Measurements from ENCODE around the gene TRAPPC10. TPM values are rescaled to one million over a fixed set of nuclear protein-coding genes. Genes with fewer than 3 reads are reported as not detected.
A peak's percentile ranks its signal among the peaks of the same experiment; 100 is the strongest.

TRAPPC10 gene
- total and polyA plus RNA-seq, 4 donors: 7.7 to 43.5 (median 29.7) TPM

DNA sequence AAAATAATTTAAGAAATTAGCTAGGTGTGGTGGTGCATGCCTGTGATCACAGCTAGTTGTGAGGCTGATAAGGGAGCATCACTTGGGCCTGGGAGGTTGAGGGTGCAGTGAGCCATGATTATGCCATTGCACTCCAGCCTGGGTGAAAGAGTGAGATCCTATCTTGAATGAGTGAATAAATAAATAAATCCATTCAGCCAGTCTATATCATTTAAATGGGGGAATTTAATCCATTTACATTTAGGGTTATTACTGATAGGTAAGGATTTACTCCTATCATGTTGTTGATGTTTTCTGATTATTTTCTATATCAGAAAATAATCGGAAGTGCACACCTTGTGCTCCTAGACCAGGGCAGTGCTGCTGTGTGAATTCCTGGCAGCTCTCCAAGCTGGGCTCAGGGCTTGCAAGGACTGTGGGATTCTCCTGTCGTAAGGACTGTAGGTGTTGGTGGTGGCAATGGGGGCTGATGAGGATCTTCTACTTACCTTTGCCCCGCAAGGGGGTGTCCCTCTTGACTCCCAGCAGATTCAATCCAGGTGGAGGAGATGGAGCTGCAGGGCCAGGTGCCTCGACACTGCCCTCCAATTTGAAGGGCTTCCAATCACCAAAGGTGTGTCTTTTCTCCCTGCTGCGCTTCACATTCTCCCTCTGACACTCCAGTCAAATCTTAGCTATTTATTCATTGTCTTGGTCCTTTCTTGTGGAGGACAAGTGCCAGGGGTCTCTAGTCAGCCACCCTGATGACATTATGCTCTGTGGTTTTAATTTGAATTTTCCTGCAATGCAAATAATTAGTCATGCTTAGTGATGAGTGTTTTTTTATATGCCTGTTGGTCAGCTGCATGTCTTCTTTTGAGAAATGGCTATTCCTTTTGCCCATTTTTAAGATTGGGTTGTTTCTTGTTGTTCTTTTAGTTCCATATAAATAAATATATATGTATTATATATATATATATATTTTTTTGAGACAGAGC is 14.1 kb upstream of the TRAPPC10 start:
- TF ChIP-seq, protein P1, sequence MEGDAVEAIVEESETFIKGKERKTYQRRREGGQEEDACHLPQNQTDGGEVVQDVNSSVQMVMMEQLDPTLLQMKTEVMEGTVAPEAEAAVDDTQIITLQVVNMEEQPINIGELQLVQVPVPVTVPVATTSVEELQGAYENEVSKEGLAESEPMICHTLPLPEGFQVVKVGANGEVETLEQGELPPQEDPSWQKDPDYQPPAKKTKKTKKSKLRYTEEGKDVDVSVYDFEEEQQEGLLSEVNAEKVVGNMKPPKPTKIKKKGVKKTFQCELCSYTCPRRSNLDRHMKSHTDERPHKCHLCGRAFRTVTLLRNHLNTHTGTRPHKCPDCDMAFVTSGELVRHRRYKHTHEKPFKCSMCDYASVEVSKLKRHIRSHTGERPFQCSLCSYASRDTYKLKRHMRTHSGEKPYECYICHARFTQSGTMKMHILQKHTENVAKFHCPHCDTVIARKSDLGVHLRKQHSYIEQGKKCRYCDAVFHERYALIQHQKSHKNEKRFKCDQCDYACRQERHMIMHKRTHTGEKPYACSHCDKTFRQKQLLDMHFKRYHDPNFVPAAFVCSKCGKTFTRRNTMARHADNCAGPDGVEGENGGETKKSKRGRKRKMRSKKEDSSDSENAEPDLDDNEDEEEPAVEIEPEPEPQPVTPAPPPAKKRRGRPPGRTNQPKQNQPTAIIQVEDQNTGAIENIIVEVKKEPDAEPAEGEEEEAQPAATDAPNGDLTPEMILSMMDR (IDR thresholded peaks at IDR 0.05; ENCODE audit: control extremely low read depth, extremely low read depth): no peak
- H3K9me3 ChIP-seq (ENCODE audit: control insufficient read depth in 4 of 4, insufficient read depth in 3 of 4, low read length in 3 of 4): no peaks in the 10 kb centered on the region

DNA sequence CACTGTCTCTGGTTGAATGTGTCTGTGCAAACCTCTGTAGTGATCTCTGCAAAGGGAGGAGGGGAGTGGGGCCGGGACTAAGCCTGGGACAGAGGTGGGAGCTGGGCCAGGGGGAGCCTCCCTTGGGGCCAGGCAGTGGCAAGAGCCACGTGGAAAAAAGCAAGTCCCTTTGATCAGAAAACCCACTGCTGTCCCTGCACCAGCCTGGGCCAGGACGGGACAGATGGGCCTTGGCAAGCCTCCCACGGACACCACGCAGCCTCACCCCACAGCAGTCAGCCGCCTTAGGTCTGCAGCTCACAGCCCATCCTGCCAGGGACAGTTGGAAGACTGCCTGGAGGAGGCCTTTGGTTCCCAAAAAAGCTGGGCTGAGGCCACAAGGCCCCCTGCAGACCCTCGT is 11.7 kb upstream of the TRAPPC10 start:
- no peaks in the 10 kb centered on the region for H3K9me3 ChIP-seq (ENCODE audit: control insufficient read depth in 4 of 4, insufficient read depth in 3 of 4, low read length in 3 of 4)
- H3K9ac ChIP-seq (ENCODE audit: insufficient read depth in 1 of 2, low read length in 2 of 2): no peak overlapping the region
- TF ChIP-seq, protein P1 (IDR thresholded peaks at IDR 0.05; ENCODE audit: control extremely low read depth, extremely low read depth): no peak
- 61 to 72% methylated on average over 7 of the region's 7 CpGs for WGBS, 2 donors
- no peak overlapping the region for H3K4me3 ChIP-seq
- no peak for ATAC-seq (ENCODE audit: insufficient read depth, low FRiP score)
- no peaks in the 10 kb centered on the region for H3K36me3 ChIP-seq (ENCODE audit: control insufficient read depth in 4 of 4, insufficient read depth in 4 of 4, low read length in 4 of 4)
- H3K4me1 ChIP-seq (ENCODE audit: control insufficient read depth in 5 of 5, insufficient read depth in 5 of 5, low read length in 5 of 5): peaks cover 0 to 5% (median 0%) of the 10 kb centered on the region in 5 donors
- peak in 1 of 3 donors; percentile 12 for DNase-seq
- no peak overlapping the region for H3K27ac ChIP-seq (ENCODE audit: low read depth in 1 of 2, low read length in 1 of 2)
- no peaks in the 10 kb centered on the region for H3K27me3 ChIP-seq (ENCODE audit: control insufficient read depth in 3 of 3, insufficient read depth in 3 of 3, low read length in 2 of 3)

More for the DNA sequence above, 14.1 kb upstream of the TRAPPC10 start:
- H3K4me1 ChIP-seq (ENCODE audit: control insufficient read depth in 5 of 5, insufficient read depth in 5 of 5, low read length in 5 of 5): peaks cover 0 to 5% (median 0%) of the 10 kb centered on the region in 5 donors
- no peak overlapping the region for H3K4me3 ChIP-seq
- 87 to 89% methylated on average over 5 of the region's 5 CpGs for WGBS, 2 donors
- no peak overlapping the region for H3K9ac ChIP-seq (ENCODE audit: insufficient read depth in 1 of 2, low read length in 2 of 2)
- no peak for ATAC-seq (ENCODE audit: insufficient read depth, low FRiP score)
- no peak overlapping the region for H3K27ac ChIP-seq (ENCODE audit: low read depth in 1 of 2, low read length in 1 of 2)
- no peaks in the 10 kb centered on the region for H3K27me3 ChIP-seq (ENCODE audit: control insufficient read depth in 3 of 3, insufficient read depth in 3 of 3, low read length in 2 of 3)
- no peak for DNase-seq
- no peaks in the 10 kb centered on the region for H3K36me3 ChIP-seq (ENCODE audit: control insufficient read depth in 4 of 4, insufficient read depth in 4 of 4, low read length in 4 of 4)

DNA sequence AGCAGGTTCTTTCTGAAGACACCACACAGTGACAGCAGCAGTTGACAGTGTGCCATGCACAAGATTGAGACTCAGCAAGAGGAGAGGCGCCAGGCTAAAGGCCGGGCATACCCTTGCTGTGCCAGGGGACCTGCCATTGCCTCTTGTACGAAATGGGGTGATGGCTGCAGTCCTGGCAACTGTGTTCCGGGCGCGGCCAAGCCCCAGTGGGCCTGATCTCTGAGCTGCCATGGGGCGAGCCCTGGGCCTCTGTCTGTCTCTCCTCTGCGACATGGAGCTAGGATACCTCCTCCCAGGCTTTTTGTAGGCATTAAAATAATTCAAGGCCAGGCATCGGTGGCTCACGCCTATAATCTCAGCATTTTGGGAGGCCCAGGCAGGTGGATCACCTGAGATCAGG is 9.6 kb upstream of the TRAPPC10 start:
- 97% methylated on average over 10 of the region's 10 CpGs for WGBS, 2 donors
- Histone ChIP-seq H3K4me3 (no peak overlapping the region), H3K9me3 (ENCODE audit: control insufficient read depth in 4 of 4, insufficient read depth in 3 of 4, low read length in 3 of 4) (no peaks in the 10 kb centered on the region), H3K27me3 (ENCODE audit: control insufficient read depth in 3 of 3, insufficient read depth in 3 of 3, low read length in 2 of 3) (no peaks in the 10 kb centered on the region), H3K36me3 (ENCODE audit: control insufficient read depth in 4 of 4, insufficient read depth in 4 of 4, low read length in 4 of 4) (no peaks in the 10 kb centered on the region), H3K9ac (ENCODE audit: insufficient read depth in 1 of 2, low read length in 2 of 2) (no peak overlapping the region), H3K27ac (ENCODE audit: low read depth in 1 of 2, low read length in 1 of 2) (no peak overlapping the region), H3K4me1 (ENCODE audit: control insufficient read depth in 5 of 5, insufficient read depth in 5 of 5, low read length in 5 of 5) (peaks cover 0 to 5% (median 0%) of the 10 kb centered on the region in 5 donors)
- TF ChIP-seq, protein P1 (IDR thresholded peaks at IDR 0.05; ENCODE audit: control extremely low read depth, extremely low read depth): no peak
- DNase-seq: no peak
- ATAC-seq (ENCODE audit: insufficient read depth, low FRiP score): no peak
